A673 (cell line): ENCODE results near the gene HSP90AB1. TPM values are rescaled to one million over a fixed set of nuclear protein-coding genes. Genes with fewer than 3 reads are reported as not detected.
"Not testable (repeated sequence)": the region's sequence is repeated elsewhere in the genome, so short reads cannot be mapped to it uniquely, and the experiment has no call there.

ENCODE experiments used
- BruUV-seq: library from RNA; stranded (reverse); fragments of 400-500 nt; replicated peaks from 2 replicates; lab custom pipeline; 2021; lab: Mats Ljungman, UMichigan
- CTCF ChIA-PET: fragments of 300-600 bp; sonication (Branson Sonifier 250); formaldehyde crosslinking; loops from one replicate; lab custom pipeline; 2022; ENCODE audit warnings: antibody characterized with exemption; lab: Charles Lee
- POLR2A ChIA-PET: fragments of 300-600 bp; sonication (Branson Sonifier 250); formaldehyde crosslinking; loops from one replicate; lab custom pipeline; 2022; ENCODE audit warnings: antibody characterized with exemption; ENCODE audit not compliant: low non-redundant PET; lab: Charles Lee
- DNase-seq: peaks from one replicate; pipeline ENCODE4 v3.0.0-alpha.2; 2015; ENCODE audit warnings: low spot score
- H3K27ac ChIP-seq: fragments of 200-600 bp; sonication (generic); 2 replicates; pipeline ENCODE4 v1.5.1; 2016; ENCODE audit warnings: mixed run types, low read depth, mild to moderate bottlenecking, mixed read lengths, antibody characterized with exemption, low read length; ENCODE audit not compliant: poor library complexity, severe bottlenecking
- H3K27me3 ChIP-seq: fragments of 200-600 bp; sonication (generic); replicated peaks from 2 replicates; pipeline ENCODE4 v1.6.1; 2017; ENCODE audit warnings: mixed run types, low read depth, mild to moderate bottlenecking, mixed read lengths, antibody characterized with exemption, low read length; ENCODE audit not compliant: insufficient read depth, poor library complexity
- H3K36me3 ChIP-seq: fragments of 200-600 bp; sonication (generic); 2 replicates; pipeline ENCODE4 v1.6.1; 2016; ENCODE audit warnings: mixed run types, mild to moderate bottlenecking, mixed read lengths, antibody characterized with exemption, low read length; ENCODE audit not compliant: insufficient read depth, poor library complexity, severe bottlenecking
- H3K4me1 ChIP-seq: fragments of 200-600 bp; sonication (generic); 2 replicates; pipeline ENCODE4 v1.6.1; 2017; ENCODE audit warnings: mixed run types, mild to moderate bottlenecking, mixed read lengths, antibody characterized with exemption, low read length; ENCODE audit not compliant: insufficient read depth, poor library complexity, severe bottlenecking
- H3K4me3 ChIP-seq: fragments of 200-600 bp; sonication (generic); 2 replicates; pipeline ENCODE4 v1.5.1; 2016; ENCODE audit warnings: low read depth, mixed run types, mild to moderate bottlenecking, mixed read lengths, low read length; ENCODE audit not compliant: poor library complexity, severe bottlenecking
- H3K9me3 ChIP-seq: fragments of 200-600 bp; sonication (generic); 2 replicates; pipeline ENCODE4 v1.6.1; 2016; ENCODE audit warnings: mixed run types, low read depth, mild to moderate bottlenecking, mixed read lengths, antibody characterized with exemption, low read length; ENCODE audit not compliant: poor library complexity, severe bottlenecking
- CTCF ChIP-seq: fragments of 300-800, 200-600 bp; sonication (generic); conservative IDR thresholded peaks from 2 replicates; pipeline ENCODE4 v1.5.1; 2017; ENCODE audit warnings: low read depth, mild to moderate bottlenecking, antibody characterized with exemption, low read length, moderate library complexity, mixed read lengths
- EZH2 ChIP-seq: fragments of 200-600 bp; sonication (generic); IDR thresholded peaks from 2 replicates; pipeline ENCODE4 v1.6.1; 2017; ENCODE audit warnings: borderline replicate concordance, low read depth, mild to moderate bottlenecking, mixed read lengths, antibody characterized with exemption, low read length; ENCODE audit not compliant: poor library complexity, severe bottlenecking
- intact Hi-C: fragments of 100-400 bp; cut with micrococcal nuclease; formaldehyde crosslinking; loops from one replicate; pipeline ENCODE4 v1.10.0; 2022; ENCODE audit not compliant: unreplicated experiment
- total RNA-seq: library from RNA; stranded (reverse); gene quantifications from 2 replicates; pipeline ENCODE4 v1.2.3, GENCODE V29; 2021

The HSP90AB1 gene
- total RNA-seq, 1 experiment from 2014 or later, result 1,581 TPM

- intact Hi-C loops, result no loop called here
- Histone ChIP-seq H3K27ac (no peak overlapping the region), H3K27me3 (no peaks in the 10 kb centered on the region), H3K4me3 (no peak overlapping the region), H3K36me3 (peaks cover 38% of the 10 kb centered on the region), H3K9me3 (no peaks in the 10 kb centered on the region), H3K4me1 (peaks cover 18% of the 10 kb centered on the region)
- ChIA-PET POLR2A (no interaction called here), CTCF (no interaction called here)
- no peak for TF ChIP-seq CTCF
- TF ChIP-seq EZH2, result no peak
- BruUV-seq, result no TSS peak
- DNase-seq, result no peak
Measured at GRCh38 chr6:44230034-44230675, 16.7 kb upstream of the HSP90AB1 start.

- DNase-seq, BruUV-seq, H3K4me3 ChIP-seq, H3K4me1 ChIP-seq, CTCF ChIA-PET, intact Hi-C loops, POLR2A ChIA-PET, H3K27me3 ChIP-seq, H3K9me3 ChIP-seq, H3K27ac ChIP-seq: not testable (repeated sequence)
- H3K36me3 ChIP-seq, result peaks cover 38% of the 10 kb centered on the region
Measured at GRCh38 chr6:44231426-44231825, 15.5 kb upstream of the HSP90AB1 start.

GRCh38 chr6:44232676-44233566, 14.0 kb upstream of the HSP90AB1 start:
- Histone ChIP-seq H3K36me3 (peaks cover 38% of the 10 kb centered on the region), H3K27me3 (no peaks in the 10 kb centered on the region), H3K4me1 (peaks cover 10% of the 10 kb centered on the region), H3K27ac (peak overlapping the region; percentile 3), H3K9me3 (no peaks in the 10 kb centered on the region), H3K4me3 (no peak overlapping the region)
- no peak for DNase-seq
- intact Hi-C loops, result no loop called here
- ChIA-PET CTCF (no interaction called here), POLR2A (interaction anchor here (0.6 kb wide), 1 partner anchor 32 kb away, joined by 4 read pairs; no protein-coding TSS in a partner anchor)
- TF ChIP-seq CTCF, result no peak
- TF ChIP-seq EZH2, result no peak
- BruUV-seq, result no TSS peak
